ENCODE measurements around the gene PSMA6. TPM values are rescaled to one million over a fixed set of nuclear protein-coding genes. Genes with fewer than 3 reads are reported as not detected.

Gene PSMA6
- total and polyA plus RNA-seq, 10 of the 15 experiments (the other 5 are each of a cell fraction or from before 2014, with no cell fraction given) = 267 to 1,363 (median 402) TPM

DNA sequence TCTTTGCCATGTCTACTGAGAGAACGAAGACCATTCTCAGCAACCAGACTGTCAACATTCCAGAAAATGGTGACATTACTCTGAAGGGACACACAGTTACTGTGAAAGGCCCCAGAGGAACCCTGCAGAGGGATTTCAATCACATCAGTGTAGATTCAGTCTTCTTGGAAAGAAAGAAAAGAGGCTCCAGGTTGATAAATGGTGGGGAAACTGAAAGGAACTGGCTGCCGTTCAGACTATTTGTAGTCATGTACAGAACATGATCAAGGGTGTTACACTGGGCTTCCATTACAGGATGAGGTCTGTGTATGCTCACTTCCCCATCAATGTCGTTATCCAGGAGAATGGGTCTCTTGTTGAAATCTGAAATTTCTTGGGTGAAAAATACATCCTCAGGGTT is 29.7 kb upstream of the PSMA6 start:
- Histone ChIP-seq H3K4me2 (ENCODE audit: control insufficient read depth, insufficient read depth) (no peak overlapping the region), H3K4me3 (no peak overlapping the region), H3K9me3 (replicated peaks; ENCODE audit: control insufficient read depth, insufficient read depth, low read length) (no peaks in the 10 kb centered on the region; the same call in 2 of the 3 replicates), H3K36me3 (ENCODE audit: control insufficient read depth in 2 of 2, insufficient read depth in 2 of 2, low read length in 1 of 2) (no peaks in the 10 kb centered on the region), H3K4me1 (ENCODE audit: control insufficient read depth, insufficient read depth, low read length) (no peaks in the 10 kb centered on the region), H3K9ac (ENCODE audit: control insufficient read depth, insufficient read depth, low read length) (no peak overlapping the region), H3K79me2 (ENCODE audit: control insufficient read depth, insufficient read depth, low read length) (no peaks in the 10 kb centered on the region), H3K27ac (ENCODE audit: control insufficient read depth, insufficient read depth) (no peak overlapping the region), H3K27me3 (replicated peaks in 1 of 2; ENCODE audit: control insufficient read depth in 2 of 2, insufficient read depth in 2 of 2, low read length in 1 of 2) (no peaks in the 10 kb centered on the region), H2AFZ (ENCODE audit: control insufficient read depth, low read depth, low read length) (no peak overlapping the region), H4K20me1 (ENCODE audit: control insufficient read depth, insufficient read depth) (no peaks in the 10 kb centered on the region)
- BruUV-seq (replicated peaks) = no TSS peak
- WGBS (ENCODE audit: insufficient coverage, insufficient replicate concordance, low lambda C conversion rate, missing lambda C conversion rate) = 96% methylated on average over 3 of the region's 3 CpGs
- in situ Hi-C loops (cut with MboI) = no loop called here
- intact Hi-C loops (cut with micrococcal nuclease; ENCODE audit: unreplicated experiment) = no loop called here
- ATAC-seq (no peak), FAIRE-seq (no peak), DNase-seq (ENCODE audit: low read depth, low spot score) (no peak)
- SMC1A ChIA-PET (ENCODE audit: uncharacterized antibody, unreplicated experiment) = interaction anchor here (0.6 to 3.0 kb wide), 18 partner anchors 9 to 157 kb away, joined by 3 to 16 read pairs (median 3); partner anchors contain the start of genes NFKBIA and PSMA6
- POLR2A ChIA-PET = no interaction called here
- RAD21 ChIA-PET (ENCODE audit: unreplicated experiment) = interaction anchor here (0.7 to 1.9 kb wide), 7 partner anchors 24 to 425 kb away, joined by 3 to 14 read pairs (median 4); no protein-coding TSS in a partner anchor
- CTCF ChIA-PET = interaction anchor here (0.6 to 2.1 kb wide), 19 partner anchors 9 to 443 kb away, joined by 3 to 11 read pairs (median 4); partner anchors contain the start of gene NFKBIA
- TF ChIP-seq, protein P1, sequence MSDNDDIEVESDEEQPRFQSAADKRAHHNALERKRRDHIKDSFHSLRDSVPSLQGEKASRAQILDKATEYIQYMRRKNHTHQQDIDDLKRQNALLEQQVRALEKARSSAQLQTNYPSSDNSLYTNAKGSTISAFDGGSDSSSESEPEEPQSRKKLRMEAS (IDR thresholded peaks at IDR 0.05; ENCODE audit: low read depth, low read length) = no peak
- TF ChIP-seq SUPT20H (IDR thresholded peaks at IDR 0.05; ENCODE audit: borderline replicate concordance, control insufficient read depth, low read depth, low read length) = no peak
- no peak for TF ChIP-seq ZNF384 (IDR thresholded peaks at IDR 0.05; ENCODE audit: borderline replicate concordance, low read depth, low read length)
- TF ChIP-seq, protein P2, sequence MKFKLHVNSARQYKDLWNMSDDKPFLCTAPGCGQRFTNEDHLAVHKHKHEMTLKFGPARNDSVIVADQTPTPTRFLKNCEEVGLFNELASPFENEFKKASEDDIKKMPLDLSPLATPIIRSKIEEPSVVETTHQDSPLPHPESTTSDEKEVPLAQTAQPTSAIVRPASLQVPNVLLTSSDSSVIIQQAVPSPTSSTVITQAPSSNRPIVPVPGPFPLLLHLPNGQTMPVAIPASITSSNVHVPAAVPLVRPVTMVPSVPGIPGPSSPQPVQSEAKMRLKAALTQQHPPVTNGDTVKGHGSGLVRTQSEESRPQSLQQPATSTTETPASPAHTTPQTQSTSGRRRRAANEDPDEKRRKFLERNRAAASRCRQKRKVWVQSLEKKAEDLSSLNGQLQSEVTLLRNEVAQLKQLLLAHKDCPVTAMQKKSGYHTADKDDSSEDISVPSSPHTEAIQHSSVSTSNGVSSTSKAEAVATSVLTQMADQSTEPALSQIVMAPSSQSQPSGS (IDR thresholded peaks at IDR 0.05; ENCODE audit: low read length) = no peak
- TF ChIP-seq CREM (IDR thresholded peaks at IDR 0.05; ENCODE audit: low read depth) = no peak
- no peak for TF ChIP-seq GATAD2B (conservative IDR thresholded peaks at IDR 0.05; ENCODE audit: low read depth)
- TF ChIP-seq, protein P3, sequence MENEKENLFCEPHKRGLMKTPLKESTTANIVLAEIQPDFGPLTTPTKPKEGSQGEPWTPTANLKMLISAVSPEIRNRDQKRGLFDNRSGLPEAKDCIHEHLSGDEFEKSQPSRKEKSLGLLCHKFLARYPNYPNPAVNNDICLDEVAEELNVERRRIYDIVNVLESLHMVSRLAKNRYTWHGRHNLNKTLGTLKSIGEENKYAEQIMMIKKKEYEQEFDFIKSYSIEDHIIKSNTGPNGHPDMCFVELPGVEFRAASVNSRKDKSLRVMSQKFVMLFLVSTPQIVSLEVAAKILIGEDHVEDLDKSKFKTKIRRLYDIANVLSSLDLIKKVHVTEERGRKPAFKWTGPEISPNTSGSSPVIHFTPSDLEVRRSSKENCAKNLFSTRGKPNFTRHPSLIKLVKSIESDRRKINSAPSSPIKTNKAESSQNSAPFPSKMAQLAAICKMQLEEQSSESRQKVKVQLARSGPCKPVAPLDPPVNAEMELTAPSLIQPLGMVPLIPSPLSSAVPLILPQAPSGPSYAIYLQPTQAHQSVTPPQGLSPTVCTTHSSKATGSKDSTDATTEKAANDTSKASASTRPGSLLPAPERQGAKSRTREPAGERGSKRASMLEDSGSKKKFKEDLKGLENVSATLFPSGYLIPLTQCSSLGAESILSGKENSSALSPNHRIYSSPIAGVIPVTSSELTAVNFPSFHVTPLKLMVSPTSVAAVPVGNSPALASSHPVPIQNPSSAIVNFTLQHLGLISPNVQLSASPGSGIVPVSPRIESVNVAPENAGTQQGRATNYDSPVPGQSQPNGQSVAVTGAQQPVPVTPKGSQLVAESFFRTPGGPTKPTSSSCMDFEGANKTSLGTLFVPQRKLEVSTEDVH (IDR thresholded peaks at IDR 0.05; ENCODE audit: low read depth, partially characterized antibody) = no peak
- no peak for TF ChIP-seq SMC3 (IDR thresholded peaks at IDR 0.05; ENCODE audit: borderline replicate concordance, low read length)
- no peak for TF ChIP-seq MEF2B (IDR thresholded peaks at IDR 0.05; ENCODE audit: partially characterized antibody, poor library complexity, severe bottlenecking)
- TF ChIP-seq PML (IDR thresholded peaks at IDR 0.05; ENCODE audit: low read length) = no peak
- no peak for TF ChIP-seq POLR2A (IDR thresholded peaks at IDR 0.05; ENCODE audit: low read depth, low read length)
- no peak for TF ChIP-seq NFIC (IDR thresholded peaks at IDR 0.05; ENCODE audit: low read depth, low read length)
- TF ChIP-seq, protein P4, sequence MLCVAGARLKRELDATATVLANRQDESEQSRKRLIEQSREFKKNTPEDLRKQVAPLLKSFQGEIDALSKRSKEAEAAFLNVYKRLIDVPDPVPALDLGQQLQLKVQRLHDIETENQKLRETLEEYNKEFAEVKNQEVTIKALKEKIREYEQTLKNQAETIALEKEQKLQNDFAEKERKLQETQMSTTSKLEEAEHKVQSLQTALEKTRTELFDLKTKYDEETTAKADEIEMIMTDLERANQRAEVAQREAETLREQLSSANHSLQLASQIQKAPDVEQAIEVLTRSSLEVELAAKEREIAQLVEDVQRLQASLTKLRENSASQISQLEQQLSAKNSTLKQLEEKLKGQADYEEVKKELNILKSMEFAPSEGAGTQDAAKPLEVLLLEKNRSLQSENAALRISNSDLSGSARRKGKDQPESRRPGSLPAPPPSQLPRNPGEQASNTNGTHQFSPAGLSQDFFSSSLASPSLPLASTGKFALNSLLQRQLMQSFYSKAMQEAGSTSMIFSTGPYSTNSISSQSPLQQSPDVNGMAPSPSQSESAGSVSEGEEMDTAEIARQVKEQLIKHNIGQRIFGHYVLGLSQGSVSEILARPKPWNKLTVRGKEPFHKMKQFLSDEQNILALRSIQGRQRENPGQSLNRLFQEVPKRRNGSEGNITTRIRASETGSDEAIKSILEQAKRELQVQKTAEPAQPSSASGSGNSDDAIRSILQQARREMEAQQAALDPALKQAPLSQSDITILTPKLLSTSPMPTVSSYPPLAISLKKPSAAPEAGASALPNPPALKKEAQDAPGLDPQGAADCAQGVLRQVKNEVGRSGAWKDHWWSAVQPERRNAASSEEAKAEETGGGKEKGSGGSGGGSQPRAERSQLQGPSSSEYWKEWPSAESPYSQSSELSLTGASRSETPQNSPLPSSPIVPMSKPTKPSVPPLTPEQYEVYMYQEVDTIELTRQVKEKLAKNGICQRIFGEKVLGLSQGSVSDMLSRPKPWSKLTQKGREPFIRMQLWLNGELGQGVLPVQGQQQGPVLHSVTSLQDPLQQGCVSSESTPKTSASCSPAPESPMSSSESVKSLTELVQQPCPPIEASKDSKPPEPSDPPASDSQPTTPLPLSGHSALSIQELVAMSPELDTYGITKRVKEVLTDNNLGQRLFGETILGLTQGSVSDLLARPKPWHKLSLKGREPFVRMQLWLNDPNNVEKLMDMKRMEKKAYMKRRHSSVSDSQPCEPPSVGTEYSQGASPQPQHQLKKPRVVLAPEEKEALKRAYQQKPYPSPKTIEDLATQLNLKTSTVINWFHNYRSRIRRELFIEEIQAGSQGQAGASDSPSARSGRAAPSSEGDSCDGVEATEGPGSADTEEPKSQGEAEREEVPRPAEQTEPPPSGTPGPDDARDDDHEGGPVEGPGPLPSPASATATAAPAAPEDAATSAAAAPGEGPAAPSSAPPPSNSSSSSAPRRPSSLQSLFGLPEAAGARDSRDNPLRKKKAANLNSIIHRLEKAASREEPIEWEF (IDR thresholded peaks at IDR 0.05; ENCODE audit: insufficient replicate concordance, low read depth, low read length) = no peak
- TF ChIP-seq TCF12 (IDR thresholded peaks at IDR 0.05; ENCODE audit: low read depth, low read length) = no peak
- TF ChIP-seq BHLHE40 (IDR thresholded peaks at IDR 0.05; ENCODE audit: borderline replicate concordance in 1 of 2, low read depth in 2 of 2, low read length in 1 of 2) = no peak
- TF ChIP-seq BCL11A (IDR thresholded peaks at IDR 0.05; ENCODE audit: low read depth, low read length) = no peak

All from GM12878 (cell line).